Neural crest cell (in vitro differentiated cells): ENCODE results near the gene APOBEC3G. TPM values are rescaled to one million over a fixed set of nuclear protein-coding genes. Genes with fewer than 3 reads are reported as not detected.

ENCODE experiments used
- DNase-seq: peaks from one replicate; pipeline ENCODE4 v3.0.0; 2021; ENCODE audit warnings: low read depth, mixed read lengths, low spot score
- H3K27ac Mint-ChIP-seq: one replicate; pipeline ENCODE4 v1.8.0; 2021; ENCODE audit warnings: mild to moderate bottlenecking, mixed read lengths; ENCODE audit not compliant: unreplicated experiment
- H3K27me3 Mint-ChIP-seq: 2 replicates; pipeline ENCODE4 v1.8.0; 2021; ENCODE audit warnings: low read depth, mild to moderate bottlenecking, mixed read lengths
- H3K36me3 Mint-ChIP-seq: 2 replicates; pipeline ENCODE4 v1.8.0; 2021; ENCODE audit warnings: low read depth, mild to moderate bottlenecking, mixed read lengths
- H3K4me1 Mint-ChIP-seq: 2 replicates; pipeline ENCODE4 v1.8.0; 2021; ENCODE audit warnings: mixed read lengths
- H3K4me3 Mint-ChIP-seq: one replicate; pipeline ENCODE4 v1.8.0; 2021; ENCODE audit warnings: mild to moderate bottlenecking, mixed read lengths
- H3K9me3 Mint-ChIP-seq: 2 replicates; pipeline ENCODE4 v1.8.0; 2021; ENCODE audit warnings: mixed read lengths
- total RNA-seq: library from RNA; stranded (reverse); gene quantifications from 2 replicates; pipeline ENCODE4 v1.2.1, GENCODE V29; 2021
- TF ChIP-seq, protein P1 (sequence below): fragments of 200-600 bp; sonication (generic); conservative IDR thresholded peaks from 2 replicates; pipeline ENCODE4 v1.5.0; 2021; ENCODE audit warnings: antibody characterized with exemption, mild to moderate bottlenecking

Gene APOBEC3G
- total RNA-seq, 1 donor from 2014 or later: 1.3 TPM

DNA sequence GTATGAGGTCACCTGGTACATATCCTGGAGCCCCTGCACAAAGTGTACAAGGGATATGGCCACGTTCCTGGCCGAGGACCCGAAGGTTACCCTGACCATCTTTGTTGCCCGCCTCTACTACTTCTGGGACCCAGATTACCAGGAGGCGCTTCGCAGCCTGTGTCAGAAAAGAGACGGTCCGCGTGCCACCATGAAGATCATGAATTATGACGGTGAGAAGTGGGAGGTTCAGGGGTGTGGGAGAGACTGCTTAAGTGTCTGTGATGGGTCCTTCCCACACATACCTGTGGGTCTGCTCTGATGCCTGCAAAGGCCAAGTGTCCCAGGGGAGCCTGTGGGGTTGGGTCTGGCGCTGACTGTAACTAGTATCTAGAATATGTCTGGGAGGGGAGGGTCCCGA is 3.9 kb downstream of the APOBEC3G start:
- TF ChIP-seq, protein P1, sequence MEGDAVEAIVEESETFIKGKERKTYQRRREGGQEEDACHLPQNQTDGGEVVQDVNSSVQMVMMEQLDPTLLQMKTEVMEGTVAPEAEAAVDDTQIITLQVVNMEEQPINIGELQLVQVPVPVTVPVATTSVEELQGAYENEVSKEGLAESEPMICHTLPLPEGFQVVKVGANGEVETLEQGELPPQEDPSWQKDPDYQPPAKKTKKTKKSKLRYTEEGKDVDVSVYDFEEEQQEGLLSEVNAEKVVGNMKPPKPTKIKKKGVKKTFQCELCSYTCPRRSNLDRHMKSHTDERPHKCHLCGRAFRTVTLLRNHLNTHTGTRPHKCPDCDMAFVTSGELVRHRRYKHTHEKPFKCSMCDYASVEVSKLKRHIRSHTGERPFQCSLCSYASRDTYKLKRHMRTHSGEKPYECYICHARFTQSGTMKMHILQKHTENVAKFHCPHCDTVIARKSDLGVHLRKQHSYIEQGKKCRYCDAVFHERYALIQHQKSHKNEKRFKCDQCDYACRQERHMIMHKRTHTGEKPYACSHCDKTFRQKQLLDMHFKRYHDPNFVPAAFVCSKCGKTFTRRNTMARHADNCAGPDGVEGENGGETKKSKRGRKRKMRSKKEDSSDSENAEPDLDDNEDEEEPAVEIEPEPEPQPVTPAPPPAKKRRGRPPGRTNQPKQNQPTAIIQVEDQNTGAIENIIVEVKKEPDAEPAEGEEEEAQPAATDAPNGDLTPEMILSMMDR: no peak
- H3K4me1 Mint-ChIP-seq: peaks cover 25% of the 10 kb centered on the region
- no peaks in the 10 kb centered on the region for H3K9me3 Mint-ChIP-seq
- no peak overlapping the region for H3K27ac Mint-ChIP-seq
- no peak for DNase-seq
- no peaks in the 10 kb centered on the region for H3K36me3 Mint-ChIP-seq
- H3K4me3 Mint-ChIP-seq: no peak overlapping the region
- no peaks in the 10 kb centered on the region for H3K27me3 Mint-ChIP-seq

GRCh38 chr22:39081598-39081997 is 4.5 kb downstream of the APOBEC3G start:
- no peak overlapping the region for H3K4me3 Mint-ChIP-seq
- no peaks in the 10 kb centered on the region for H3K27me3 Mint-ChIP-seq
- no peak overlapping the region for H3K27ac Mint-ChIP-seq
- peaks cover 24% of the 10 kb centered on the region for H3K4me1 Mint-ChIP-seq
- H3K36me3 Mint-ChIP-seq: no peaks in the 10 kb centered on the region
- DNase-seq: no peak
- TF ChIP-seq, protein P1: no peak
- H3K9me3 Mint-ChIP-seq: no peaks in the 10 kb centered on the region

DNA sequence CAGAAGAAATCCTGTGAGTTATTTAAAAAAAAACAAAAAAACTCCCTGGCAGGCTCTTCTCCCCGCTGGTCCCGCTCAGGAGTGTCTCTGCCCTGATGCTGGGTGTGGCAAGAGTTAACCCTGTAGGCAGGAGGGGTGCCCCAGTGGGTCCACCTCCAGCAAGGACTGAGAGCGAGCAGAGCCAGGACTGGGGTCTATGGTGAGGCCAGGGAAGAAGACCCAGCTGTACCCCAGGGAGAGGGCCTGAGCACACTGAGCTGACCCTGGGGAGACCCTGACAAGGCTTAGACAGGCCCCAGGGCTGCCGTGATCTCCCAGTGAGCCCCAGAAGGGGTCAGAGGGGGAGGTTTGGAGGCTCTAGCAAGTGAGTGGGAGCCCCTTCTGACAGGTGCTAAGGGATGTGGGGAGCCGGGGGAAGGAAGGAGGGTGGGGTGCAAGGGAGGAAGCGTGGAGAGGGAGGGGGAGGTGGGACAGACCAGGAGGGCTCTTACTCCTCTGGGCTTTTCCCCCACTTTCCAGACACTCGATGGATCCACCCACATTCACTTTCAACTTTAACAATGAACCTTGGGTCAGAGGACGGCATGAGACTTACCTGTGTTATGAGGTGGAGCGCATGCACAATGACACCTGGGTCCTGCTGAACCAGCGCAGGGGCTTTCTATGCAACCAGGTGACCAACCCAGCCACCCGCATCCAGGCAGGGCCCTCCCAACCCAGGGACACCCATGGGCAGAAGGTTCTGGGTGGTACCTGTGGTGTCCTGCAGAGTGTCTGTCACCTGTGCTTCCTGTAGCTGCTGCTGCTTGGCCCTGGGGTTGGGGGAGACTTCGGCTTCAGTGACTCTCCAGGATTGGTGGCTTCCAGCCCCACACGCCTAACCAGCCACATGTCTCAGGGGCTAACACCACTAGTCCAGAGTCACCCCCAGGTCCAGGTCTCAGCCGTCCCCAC is 6.4 kb downstream of the APOBEC3G start:
- Mint-ChIP-seq H3K27me3 (no peaks in the 10 kb centered on the region), H3K9me3 (no peaks in the 10 kb centered on the region), H3K27ac (no peak overlapping the region), H3K4me1 (peaks cover 26% of the 10 kb centered on the region), H3K36me3 (no peaks in the 10 kb centered on the region), H3K4me3 (no peak overlapping the region)
- TF ChIP-seq, protein P1: no peak
- no peak for DNase-seq

- no peak overlapping the region for H3K27ac Mint-ChIP-seq
- H3K27me3 Mint-ChIP-seq: no peaks in the 10 kb centered on the region
- TF ChIP-seq, protein P1: no peak
- peaks cover 24% of the 10 kb centered on the region for H3K4me1 Mint-ChIP-seq
- no peaks in the 10 kb centered on the region for H3K9me3 Mint-ChIP-seq
- no peak for DNase-seq
- no peak overlapping the region for H3K4me3 Mint-ChIP-seq
- H3K36me3 Mint-ChIP-seq: no peaks in the 10 kb centered on the region
Observed at GRCh38 chr22:39084666-39085065, 7.6 kb downstream of the APOBEC3G start.

DNA sequence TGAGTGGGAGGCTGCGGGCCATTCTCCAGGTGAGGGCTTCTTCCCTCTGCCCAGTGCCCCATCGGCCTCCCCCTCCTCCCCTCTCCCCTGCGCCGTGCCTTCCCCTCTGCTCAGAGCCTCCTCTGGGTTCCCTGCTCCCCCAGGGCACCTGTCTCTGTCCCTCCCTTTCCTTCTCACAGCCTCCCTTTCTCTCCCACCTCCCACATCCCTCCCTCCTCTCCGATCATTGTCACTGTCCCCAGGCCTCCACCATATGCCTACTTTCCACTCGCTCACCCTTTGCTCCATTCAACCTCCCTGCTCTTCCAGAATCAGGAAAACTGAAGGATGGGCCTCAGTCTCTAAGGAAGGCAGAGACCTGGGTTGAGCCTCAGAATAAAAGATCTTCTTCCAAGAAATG is 10.0 kb downstream of the APOBEC3G start:
- no peak overlapping the region for H3K4me3 Mint-ChIP-seq
- no peaks in the 10 kb centered on the region for H3K27me3 Mint-ChIP-seq
- H3K9me3 Mint-ChIP-seq: no peaks in the 10 kb centered on the region
- peaks cover 19% of the 10 kb centered on the region for H3K4me1 Mint-ChIP-seq
- no peaks in the 10 kb centered on the region for H3K36me3 Mint-ChIP-seq
- no peak for DNase-seq
- no peak overlapping the region for H3K27ac Mint-ChIP-seq
- TF ChIP-seq, protein P1: no peak
